Endothelial cell of umbilical vein (primary cell): ENCODE data around the gene MAGOHB. TPM values are rescaled to one million over a fixed set of nuclear protein-coding genes. Genes with fewer than 3 reads are reported as not detected.
A peak's percentile ranks its signal among the peaks of the same experiment; 100 is the strongest.

ENCODE experiments used
- BruUV-seq: library from RNA; stranded (reverse); fragments of 400-500 nt; replicated peaks from 2 replicates; lab custom pipeline; 2021; lab: Mats Ljungman, UMichigan
- CTCF ChIA-PET: fragments of 300-600, 350-600 bp; sonication (Branson Sonifier 250); formaldehyde crosslinking; loops from one replicate; lab custom pipeline; 2021; ENCODE audit warnings: antibody characterized with exemption, inconsistent platforms; lab: Charles Lee
- POLR2A ChIA-PET: fragments of 300-600, 350-600 bp; sonication (Branson Sonifier 250); formaldehyde crosslinking; loops from one replicate; lab custom pipeline; 2021; ENCODE audit warnings: antibody characterized with exemption, inconsistent platforms; lab: Charles Lee
- DNase-seq: peaks from one replicate; pipeline ENCODE4 v3.0.0-alpha.2; 2011; ENCODE audit warnings: low read depth, low spot score
- FAIRE-seq: peaks from 2 replicates; lab custom pipeline; 2011; peaks lifted over from hg19 to GRCh38; lab: Jason Lieb, UNC
- H2AFZ ChIP-seq: 2 replicates; pipeline ENCODE4 v1.6.0; 2012; ENCODE audit warnings: low read depth, low read length, control low read depth, inconsistent platforms
- H3K27ac ChIP-seq: 2 replicates; pipeline ENCODE4 v1.5.1; 2011; ENCODE audit warnings: low read depth, mild to moderate bottlenecking, control low read depth, low read length, moderate library complexity; ENCODE audit not compliant: insufficient read depth
- H3K27me3 ChIP-seq, 2 experiments: 2 replicates each; pipeline versions ENCODE4 v1.6.0 to v1.6.1; 2011; ENCODE audit warnings: low read length in 2 of 2, mixed read lengths in 1 of 2; ENCODE audit not compliant: control insufficient read depth in 2 of 2, insufficient read depth in 2 of 2
- H3K36me3 ChIP-seq, 2 experiments: 2 replicates in 1 of 2; 3 replicates in 1 of 2; pipeline ENCODE4 v1.5.1; 2011; ENCODE audit warnings: low read length in 2 of 2, mild to moderate bottlenecking in 1 of 2, moderate library complexity in 1 of 2; ENCODE audit not compliant: control insufficient read depth in 2 of 2, insufficient read depth in 2 of 2; ENCODE audit errors: extremely low read depth in 1 of 2
- H3K4me1 ChIP-seq: 3 replicates; pipeline ENCODE4 v1.5.1; 2011; ENCODE audit warnings: mild to moderate bottlenecking, low read length; ENCODE audit not compliant: control insufficient read depth, insufficient read depth; ENCODE audit errors: extremely low read depth
- H3K4me2 ChIP-seq: 2 replicates; pipeline ENCODE4 v1.6.1; 2011; ENCODE audit warnings: low read length, control low read depth, mixed read lengths; ENCODE audit not compliant: insufficient read depth
- H3K4me3 ChIP-seq, 3 experiments: fragments of 200-600 bp in 1 of 3; sonication (generic), shearing (Covaris generic) in 1 of 3; replicated peaks in 1 of 3; 2 replicates each; pipeline ENCODE4 v1.5.1; 2011 to 2016; ENCODE audit warnings: control low read depth in 3 of 3, low read length in 3 of 3, mild to moderate bottlenecking in 2 of 3, inconsistent platforms in 1 of 3, low read depth in 1 of 3, moderate library complexity in 1 of 3; ENCODE audit not compliant: insufficient read depth in 1 of 3
- H3K79me2 ChIP-seq: 2 replicates; pipeline ENCODE4 v1.6.0; 2012; ENCODE audit warnings: low read length, inconsistent platforms; ENCODE audit not compliant: control insufficient read depth, insufficient read depth
- H3K9ac ChIP-seq: replicated peaks from 2 replicates; pipeline ENCODE3; 2011; ENCODE audit warnings: low read length, control low read depth; ENCODE audit not compliant: insufficient read depth; ENCODE audit errors: extremely low read depth
- H3K9me1 ChIP-seq: replicated peaks from 3 replicates; pipeline ENCODE4 v1.6.0; 2011; ENCODE audit warnings: mild to moderate bottlenecking, low read length; ENCODE audit not compliant: control insufficient read depth, insufficient read depth; ENCODE audit errors: extremely low read depth
- H3K9me3 ChIP-seq: replicated peaks from 2 replicates; pipeline ENCODE4 v1.5.1; 2012; ENCODE audit warnings: low read length, inconsistent platforms; ENCODE audit not compliant: control insufficient read depth, insufficient read depth
- H4K20me1 ChIP-seq: replicated peaks from 2 replicates; pipeline ENCODE3; 2011; ENCODE audit warnings: mild to moderate bottlenecking, low read length; ENCODE audit not compliant: control insufficient read depth, insufficient read depth; ENCODE audit errors: extremely low read depth
- EZH2 ChIP-seq: IDR thresholded peaks from 2 replicates; pipeline ENCODE4 v1.6.1; 2012; ENCODE audit warnings: borderline replicate concordance, low read depth, mild to moderate bottlenecking, moderate library complexity, low read length, inconsistent platforms; ENCODE audit not compliant: severe bottlenecking
- FOS ChIP-seq: IDR thresholded peaks from 2 replicates; pipeline ENCODE4 v1.6.1; 2011; ENCODE audit warnings: mild to moderate bottlenecking, low read length, moderate library complexity, borderline replicate concordance; ENCODE audit not compliant: insufficient read depth
- GATA2 ChIP-seq: IDR thresholded peaks from 2 replicates; pipeline ENCODE4 v1.7.0; 2011; ENCODE audit warnings: low read depth, mild to moderate bottlenecking, moderate library complexity, mixed read lengths, low read length; ENCODE audit not compliant: insufficient read length, insufficient read depth
- JUN ChIP-seq: IDR thresholded peaks from 2 replicates; pipeline ENCODE4 v1.6.1; 2011; ENCODE audit warnings: borderline replicate concordance, low read depth; ENCODE audit not compliant: insufficient read length, insufficient read depth
- MYC ChIP-seq: IDR thresholded peaks from one replicate; pipeline ENCODE4 v1.6.1; 2011; ENCODE audit warnings: mild to moderate bottlenecking, low read depth, low read length
- POLR2A ChIP-seq: IDR thresholded peaks from 2 replicates; pipeline ENCODE4 v1.6.1; 2012; ENCODE audit warnings: low read depth, mild to moderate bottlenecking, control low read depth, low read length
- POLR2AphosphoS5 ChIP-seq: IDR thresholded peaks from 2 replicates; pipeline ENCODE4 v1.6.1; 2012; ENCODE audit warnings: low read depth, mild to moderate bottlenecking, control low read depth, low read length, moderate library complexity; ENCODE audit not compliant: insufficient read depth
- dilution Hi-C: fragments of 300-500 bp; cut with MboI; formaldehyde crosslinking; loops from one replicate; pipeline ENCODE4 v1.15.0; 2019; ENCODE audit warnings: low sequenced_read_pairs; ENCODE audit not compliant: extremely low pct_ligation_motif_present
- intact Hi-C: fragments of 100-400 bp; cut with micrococcal nuclease; formaldehyde crosslinking; loops from one replicate; pipeline ENCODE4 v1.10.0; 2022
- polyA plus RNA-seq, 4 experiments: library from polyadenylated mRNA; depleted of rRNA in 3 of 4; stranded (reverse) in 3 of 4; unstranded in 1 of 4; fragments of >200 nt; gene quantifications; 2 replicates each; pipeline versions ENCODE4 v1.2.1 to v1.2.3, GENCODE V29; 2011 to 2012; ENCODE audit warnings: missing spikeins in 1 of 4
- total RNA-seq: library from RNA; stranded (reverse); gene quantifications from 2 replicates; pipeline ENCODE4 v1.2.3, GENCODE V29; 2021
- TF ChIP-seq, protein P1 (sequence below): IDR thresholded peaks from 2 replicates; pipeline ENCODE4 v1.6.1; 2011; ENCODE audit not compliant: insufficient read depth, insufficient read length
- TF ChIP-seq, protein P2 (sequence below), 2 donors: IDR thresholded peaks; 1 replicate in 1 of 2; 2 replicates in 1 of 2; pipeline ENCODE4 v1.5.1; 2011; ENCODE audit warnings: low read length in 2 of 2, mild to moderate bottlenecking in 2 of 2, moderate library complexity in 2 of 2, control low read depth in 1 of 2, inconsistent platforms in 1 of 2, low read depth in 1 of 2; ENCODE audit not compliant: insufficient read depth in 1 of 2; ENCODE audit errors: extremely low read depth in 1 of 2

Gene MAGOHB
- total and polyA plus RNA-seq, 2 donors (not counting 3 experiments of a cell fraction or from before 2014, with no cell fraction given), result 8.9 to 48.3 TPM

DNA sequence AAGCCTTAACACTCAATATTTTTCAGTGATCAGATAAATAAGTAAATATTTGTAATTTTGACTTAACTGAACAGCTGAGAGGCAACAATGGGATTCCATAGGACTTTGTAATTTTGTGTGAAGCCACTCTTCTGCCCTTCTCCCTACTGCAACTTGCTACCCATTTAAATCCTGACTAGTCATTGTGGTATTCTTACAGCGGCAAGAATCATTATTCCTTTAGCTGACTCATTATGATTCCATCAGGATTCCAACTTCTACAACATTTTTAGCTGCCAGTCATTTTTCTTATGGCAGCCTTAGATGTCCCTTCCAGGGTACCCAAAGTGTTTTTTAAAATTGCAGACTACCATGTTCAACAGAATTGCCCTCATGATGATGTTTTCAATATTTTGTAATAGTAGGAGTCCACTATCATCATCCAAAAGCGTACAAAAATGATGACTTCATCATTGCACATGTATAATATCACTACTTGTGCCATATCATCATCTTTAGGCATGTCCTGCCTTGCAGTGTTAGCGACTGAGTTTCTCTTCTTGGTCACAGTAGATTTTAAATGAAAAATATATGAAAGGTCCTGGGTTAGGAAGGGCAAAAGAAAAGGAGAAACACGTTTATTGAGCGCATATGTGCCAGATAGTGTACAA lies 5.1 kb upstream of the MAGOHB start:
- dilution Hi-C loops, result no loop called here
- CTCF ChIA-PET, result interaction anchor here (0.9 to 1.2 kb wide), 3 partner anchors 13 to 132 kb away, joined by 3 to 4 read pairs (median 4); no protein-coding TSS in a partner anchor

GRCh38 chr12:10617863-10618262 lies 4.5 kb upstream of the MAGOHB start:
- H3K4me2 ChIP-seq, result no peak overlapping the region
- peaks cover 5% of the 10 kb centered on the region for H3K79me2 ChIP-seq
- H3K9me1 ChIP-seq, result no peaks in the 10 kb centered on the region
- no peaks in the 10 kb centered on the region for H4K20me1 ChIP-seq
- peak overlapping the region; percentile 17 for H3K9ac ChIP-seq
- no peak for FAIRE-seq
- ChIA-PET CTCF (interaction anchor here (0.9 to 1.2 kb wide), 3 partner anchors 13 to 132 kb away, joined by 3 to 4 read pairs (median 4); no protein-coding TSS in a partner anchor), POLR2A (no interaction called here)
- TF ChIP-seq POLR2A (no peak), EZH2 (no peak), MYC (no peak), FOS (no peak), JUN (no peak), POLR2AphosphoS5 (no peak), GATA2 (no peak)
- TF ChIP-seq, protein P1, sequence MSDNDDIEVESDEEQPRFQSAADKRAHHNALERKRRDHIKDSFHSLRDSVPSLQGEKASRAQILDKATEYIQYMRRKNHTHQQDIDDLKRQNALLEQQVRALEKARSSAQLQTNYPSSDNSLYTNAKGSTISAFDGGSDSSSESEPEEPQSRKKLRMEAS, result no peak
- TF ChIP-seq, protein P2, sequence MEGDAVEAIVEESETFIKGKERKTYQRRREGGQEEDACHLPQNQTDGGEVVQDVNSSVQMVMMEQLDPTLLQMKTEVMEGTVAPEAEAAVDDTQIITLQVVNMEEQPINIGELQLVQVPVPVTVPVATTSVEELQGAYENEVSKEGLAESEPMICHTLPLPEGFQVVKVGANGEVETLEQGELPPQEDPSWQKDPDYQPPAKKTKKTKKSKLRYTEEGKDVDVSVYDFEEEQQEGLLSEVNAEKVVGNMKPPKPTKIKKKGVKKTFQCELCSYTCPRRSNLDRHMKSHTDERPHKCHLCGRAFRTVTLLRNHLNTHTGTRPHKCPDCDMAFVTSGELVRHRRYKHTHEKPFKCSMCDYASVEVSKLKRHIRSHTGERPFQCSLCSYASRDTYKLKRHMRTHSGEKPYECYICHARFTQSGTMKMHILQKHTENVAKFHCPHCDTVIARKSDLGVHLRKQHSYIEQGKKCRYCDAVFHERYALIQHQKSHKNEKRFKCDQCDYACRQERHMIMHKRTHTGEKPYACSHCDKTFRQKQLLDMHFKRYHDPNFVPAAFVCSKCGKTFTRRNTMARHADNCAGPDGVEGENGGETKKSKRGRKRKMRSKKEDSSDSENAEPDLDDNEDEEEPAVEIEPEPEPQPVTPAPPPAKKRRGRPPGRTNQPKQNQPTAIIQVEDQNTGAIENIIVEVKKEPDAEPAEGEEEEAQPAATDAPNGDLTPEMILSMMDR (IDR thresholded peaks at IDR 0.05; ENCODE audit: extremely low read depth in 1 of 2, insufficient read depth in 1 of 2, low read depth in 1 of 2, low read length in 2 of 2), result no peak
- no peaks in the 10 kb centered on the region for H3K9me3 ChIP-seq
- peaks cover 12% of the 10 kb centered on the region for H3K4me1 ChIP-seq
- H3K4me3 ChIP-seq, result no peak overlapping the region
- no peaks in the 10 kb centered on the region for H3K27me3 ChIP-seq
- H3K36me3 ChIP-seq, result peaks cover 6 to 17% of the 10 kb centered on the region in 2 experiments
- H2AFZ ChIP-seq, result no peak overlapping the region
- peak overlapping the region; percentile 62 for H3K27ac ChIP-seq
- dilution Hi-C loops, result no loop called here
- no TSS peak for BruUV-seq
- DNase-seq, result no peak
- intact Hi-C loops, result no loop called here

More for the DNA sequence above, 5.1 kb upstream of the MAGOHB start:
- POLR2A ChIA-PET, result no interaction called here
- no peaks in the 10 kb centered on the region for H3K79me2 ChIP-seq
- intact Hi-C loops, result no loop called here
- no peak overlapping the region for H2AFZ ChIP-seq
- no peak overlapping the region for H3K4me3 ChIP-seq
- peak; percentile 21 for TF ChIP-seq JUN
- TF ChIP-seq FOS, result peak; percentile 63
- TF ChIP-seq POLR2AphosphoS5, result peak; percentile 34
- TF ChIP-seq, protein P1, result no peak
- no peak for TF ChIP-seq POLR2A
- H3K36me3 ChIP-seq, result peaks cover 6 to 17% of the 10 kb centered on the region in 2 experiments
- H3K9ac ChIP-seq, result peak overlapping the region; percentile 17
- no peak overlapping the region for H3K4me2 ChIP-seq
- no peaks in the 10 kb centered on the region for H4K20me1 ChIP-seq
- no peaks in the 10 kb centered on the region for H3K9me3 ChIP-seq
- no peaks in the 10 kb centered on the region for H3K9me1 ChIP-seq
- H3K27me3 ChIP-seq, result no peaks in the 10 kb centered on the region
- BruUV-seq, result no TSS peak
- DNase-seq, result peak; percentile 34
- no peak for FAIRE-seq
- H3K27ac ChIP-seq, result peak overlapping the region; percentile 62
- peaks cover 12% of the 10 kb centered on the region for H3K4me1 ChIP-seq
